HG03066 (cell line): ENCODE data around the gene RTBDN.

Experiments
- ATAC-seq: cut with Tn5 transposase; IDR thresholded peaks from one replicate; pipeline ENCODE4 v1.9.1; 2021; ENCODE audit warnings: low read depth; ENCODE audit not compliant: unreplicated experiment

RTBDN gene

GRCh38 chr19:12783849-12784393 lies 50.5 kb downstream of the RTBDN start:
- no peak for ATAC-seq

DNA sequence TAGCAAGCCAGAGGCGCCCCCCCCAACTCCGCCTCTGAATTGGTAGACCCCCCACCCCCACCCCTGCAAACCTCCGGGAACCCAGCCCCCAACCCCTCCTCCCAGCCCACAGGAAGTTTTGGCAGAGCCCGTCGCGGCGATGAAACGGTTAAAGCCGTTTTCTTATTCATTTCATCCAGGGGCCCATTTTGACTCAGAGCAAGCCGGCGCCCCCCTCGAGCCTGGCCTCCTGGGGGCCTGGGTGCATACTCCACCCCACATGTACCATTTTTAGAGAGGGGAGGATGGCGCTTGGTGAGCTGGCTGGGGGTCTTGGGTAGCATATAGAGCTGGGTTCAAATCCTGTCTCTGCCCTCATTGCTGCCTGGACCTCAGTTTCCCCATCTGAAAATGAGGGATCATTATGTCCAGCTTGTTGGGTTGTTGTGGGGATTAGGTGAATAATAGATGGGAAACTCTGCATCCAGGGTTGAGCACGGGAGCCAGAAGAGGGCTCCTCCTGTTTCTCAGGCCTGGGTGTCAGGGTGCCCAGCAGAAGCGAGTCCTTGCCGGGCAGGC lies 51.0 kb downstream of the RTBDN start:
- no peak for ATAC-seq

GRCh38 chr19:12782424-12783290 lies 51.7 kb downstream of the RTBDN start:
- no peak for ATAC-seq

GRCh38 chr19:12782174-12782423 lies 52.3 kb downstream of the RTBDN start:
- no peak for ATAC-seq

GRCh38 chr19:12779162-12779993 lies 55.0 kb downstream of the RTBDN start:
- no peak for ATAC-seq

GRCh38 chr19:12778905-12779161 lies 55.5 kb downstream of the RTBDN start:
- no peak for ATAC-seq

- ATAC-seq = no peak
Measured at GRCh38 chr19:12778017-12778904, 56.1 kb downstream of the RTBDN start.

GRCh38 chr19:12777217-12778016 lies 57.0 kb downstream of the RTBDN start:
- ATAC-seq = no peak
